Ishikawa (cell line): Measurements from ENCODE around the gene DPP4.

Source experiments
- CEBPB ChIP-seq: IDR thresholded peaks from 2 replicates; pipeline ENCODE4 v1.6.1; 2012
- CREB1 ChIP-seq: IDR thresholded peaks from 2 replicates; pipeline ENCODE4 v1.6.1; 2012; ENCODE audit warnings: low read depth
- EGR1 ChIP-seq: IDR thresholded peaks from 2 replicates; pipeline ENCODE4 v1.6.1; 2012
- EP300 ChIP-seq: IDR thresholded peaks from 2 replicates; pipeline ENCODE4 v1.6.1; 2012; ENCODE audit warnings: borderline replicate concordance
- FOXM1 ChIP-seq: IDR thresholded peaks from 2 replicates; pipeline ENCODE4 v1.6.1; 2012; ENCODE audit warnings: low read depth, borderline replicate concordance
- NFIC ChIP-seq: IDR thresholded peaks from 2 replicates; pipeline ENCODE4 v1.6.1; 2012
- RAD21 ChIP-seq: IDR thresholded peaks from 2 replicates; pipeline ENCODE4 v1.6.1; 2012; ENCODE audit warnings: low read depth
- TAF1 ChIP-seq: IDR thresholded peaks from 2 replicates; pipeline ENCODE4 v1.6.1; 2012; ENCODE audit warnings: low read depth, mild to moderate bottlenecking
- TCF12 ChIP-seq: IDR thresholded peaks from 2 replicates; pipeline ENCODE4 v1.6.1; 2012; ENCODE audit warnings: low read depth
- TEAD4 ChIP-seq: IDR thresholded peaks from 2 replicates; pipeline ENCODE4 v1.6.1; 2012
- YY1 ChIP-seq: IDR thresholded peaks from 2 replicates; pipeline ENCODE4 v1.6.1; 2012; ENCODE audit warnings: low read depth
- ZBTB7A ChIP-seq: IDR thresholded peaks from 2 replicates; pipeline ENCODE4 v1.6.1; 2012; ENCODE audit warnings: low read depth
- TF ChIP-seq, protein P1 (sequence below): IDR thresholded peaks from 2 replicates; pipeline ENCODE4 v1.6.1; 2012
- TF ChIP-seq, protein P2 (sequence below): IDR thresholded peaks from 2 replicates; pipeline ENCODE4 v1.6.1; 2012
- TF ChIP-seq, protein P3 (sequence below): IDR thresholded peaks from 2 replicates; pipeline ENCODE4 v1.6.1; 2012; ENCODE audit warnings: low read depth, mild to moderate bottlenecking

DPP4 gene

DNA sequence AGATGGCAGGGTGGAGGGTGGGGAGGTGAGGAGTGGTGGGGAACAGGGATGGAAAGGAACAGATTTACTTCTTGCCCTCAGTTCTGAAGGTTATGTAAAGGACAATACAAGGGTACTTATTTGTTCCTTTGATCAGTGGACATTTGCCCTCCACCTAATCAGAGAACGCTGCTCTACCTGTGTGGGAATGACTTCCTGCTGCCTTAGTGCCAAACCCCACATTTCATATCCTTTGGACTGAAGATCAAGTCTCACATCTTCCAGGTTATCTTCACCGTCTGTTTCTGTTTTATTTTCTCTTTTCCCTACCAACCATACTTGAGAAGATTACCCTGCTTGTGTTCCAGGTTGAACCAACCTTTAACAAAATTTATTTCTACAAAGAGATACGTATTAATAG lies 8.7 kb upstream of the DPP4 start:
- TF ChIP-seq TAF1: no peak

DNA sequence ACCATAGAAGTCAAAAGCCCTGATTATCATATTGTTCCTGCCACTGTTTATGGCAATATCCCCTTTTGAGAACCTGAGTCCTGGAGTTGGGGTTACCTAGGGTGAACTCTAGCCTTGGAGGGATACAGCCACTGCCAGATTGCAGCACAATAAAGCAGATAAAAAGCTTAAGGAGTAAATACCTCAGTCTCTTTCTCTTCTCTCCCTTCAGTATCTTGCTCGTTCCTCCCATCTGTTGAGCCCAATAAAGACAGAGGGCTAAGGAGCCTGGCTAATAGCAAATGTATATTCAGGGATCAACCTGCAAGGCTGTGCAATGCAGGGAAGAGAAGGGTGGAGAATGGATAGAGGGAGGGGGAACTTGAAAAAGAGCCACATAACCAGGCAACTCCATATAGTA lies 8.0 kb upstream of the DPP4 start:
- TF ChIP-seq, protein P1, sequence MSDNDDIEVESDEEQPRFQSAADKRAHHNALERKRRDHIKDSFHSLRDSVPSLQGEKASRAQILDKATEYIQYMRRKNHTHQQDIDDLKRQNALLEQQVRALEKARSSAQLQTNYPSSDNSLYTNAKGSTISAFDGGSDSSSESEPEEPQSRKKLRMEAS: no peak
- TF ChIP-seq, protein P2, sequence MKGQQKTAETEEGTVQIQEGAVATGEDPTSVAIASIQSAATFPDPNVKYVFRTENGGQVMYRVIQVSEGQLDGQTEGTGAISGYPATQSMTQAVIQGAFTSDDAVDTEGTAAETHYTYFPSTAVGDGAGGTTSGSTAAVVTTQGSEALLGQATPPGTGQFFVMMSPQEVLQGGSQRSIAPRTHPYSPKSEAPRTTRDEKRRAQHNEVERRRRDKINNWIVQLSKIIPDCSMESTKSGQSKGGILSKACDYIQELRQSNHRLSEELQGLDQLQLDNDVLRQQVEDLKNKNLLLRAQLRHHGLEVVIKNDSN: no peak
- TF ChIP-seq CREB1: no peak
- no peak for TF ChIP-seq FOXM1
- no peak for TF ChIP-seq EGR1
- TF ChIP-seq EP300: no peak
- no peak for TF ChIP-seq ZBTB7A
- TF ChIP-seq, protein P3, sequence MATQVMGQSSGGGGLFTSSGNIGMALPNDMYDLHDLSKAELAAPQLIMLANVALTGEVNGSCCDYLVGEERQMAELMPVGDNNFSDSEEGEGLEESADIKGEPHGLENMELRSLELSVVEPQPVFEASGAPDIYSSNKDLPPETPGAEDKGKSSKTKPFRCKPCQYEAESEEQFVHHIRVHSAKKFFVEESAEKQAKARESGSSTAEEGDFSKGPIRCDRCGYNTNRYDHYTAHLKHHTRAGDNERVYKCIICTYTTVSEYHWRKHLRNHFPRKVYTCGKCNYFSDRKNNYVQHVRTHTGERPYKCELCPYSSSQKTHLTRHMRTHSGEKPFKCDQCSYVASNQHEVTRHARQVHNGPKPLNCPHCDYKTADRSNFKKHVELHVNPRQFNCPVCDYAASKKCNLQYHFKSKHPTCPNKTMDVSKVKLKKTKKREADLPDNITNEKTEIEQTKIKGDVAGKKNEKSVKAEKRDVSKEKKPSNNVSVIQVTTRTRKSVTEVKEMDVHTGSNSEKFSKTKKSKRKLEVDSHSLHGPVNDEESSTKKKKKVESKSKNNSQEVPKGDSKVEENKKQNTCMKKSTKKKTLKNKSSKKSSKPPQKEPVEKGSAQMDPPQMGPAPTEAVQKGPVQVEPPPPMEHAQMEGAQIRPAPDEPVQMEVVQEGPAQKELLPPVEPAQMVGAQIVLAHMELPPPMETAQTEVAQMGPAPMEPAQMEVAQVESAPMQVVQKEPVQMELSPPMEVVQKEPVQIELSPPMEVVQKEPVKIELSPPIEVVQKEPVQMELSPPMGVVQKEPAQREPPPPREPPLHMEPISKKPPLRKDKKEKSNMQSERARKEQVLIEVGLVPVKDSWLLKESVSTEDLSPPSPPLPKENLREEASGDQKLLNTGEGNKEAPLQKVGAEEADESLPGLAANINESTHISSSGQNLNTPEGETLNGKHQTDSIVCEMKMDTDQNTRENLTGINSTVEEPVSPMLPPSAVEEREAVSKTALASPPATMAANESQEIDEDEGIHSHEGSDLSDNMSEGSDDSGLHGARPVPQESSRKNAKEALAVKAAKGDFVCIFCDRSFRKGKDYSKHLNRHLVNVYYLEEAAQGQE: no peak
- no peak for TF ChIP-seq CEBPB
- no peak for TF ChIP-seq TEAD4
- no peak for TF ChIP-seq RAD21
- TF ChIP-seq NFIC: no peak
- TF ChIP-seq TAF1: no peak
- no peak for TF ChIP-seq TCF12
- no peak for TF ChIP-seq YY1

DNA sequence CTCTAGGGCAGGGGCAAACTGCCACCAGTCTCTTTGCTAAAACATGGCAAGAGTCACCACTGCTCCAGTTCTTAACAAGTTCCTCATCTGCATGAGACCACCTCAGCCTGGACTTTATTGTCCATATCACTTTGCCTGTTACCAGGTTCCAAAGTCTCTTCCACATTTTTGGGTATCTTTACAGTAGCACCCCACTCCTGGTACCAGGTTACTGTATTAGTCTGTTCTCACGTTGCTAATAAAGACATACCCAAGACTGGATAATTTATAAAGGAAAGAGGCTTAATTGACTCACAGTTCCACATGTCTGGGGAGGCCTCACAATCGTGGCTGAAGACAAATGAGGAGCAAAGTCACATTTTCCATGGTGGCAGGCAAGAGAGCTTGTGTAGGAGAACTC lies 5.5 kb upstream of the DPP4 start:
- TF ChIP-seq, protein P2: no peak
- TF ChIP-seq RAD21 (no peak), EGR1 (no peak), TAF1 (no peak), ZBTB7A (no peak), FOXM1 (no peak), TEAD4 (no peak), TCF12 (no peak), NFIC (no peak), EP300 (no peak), CEBPB (no peak)

DNA sequence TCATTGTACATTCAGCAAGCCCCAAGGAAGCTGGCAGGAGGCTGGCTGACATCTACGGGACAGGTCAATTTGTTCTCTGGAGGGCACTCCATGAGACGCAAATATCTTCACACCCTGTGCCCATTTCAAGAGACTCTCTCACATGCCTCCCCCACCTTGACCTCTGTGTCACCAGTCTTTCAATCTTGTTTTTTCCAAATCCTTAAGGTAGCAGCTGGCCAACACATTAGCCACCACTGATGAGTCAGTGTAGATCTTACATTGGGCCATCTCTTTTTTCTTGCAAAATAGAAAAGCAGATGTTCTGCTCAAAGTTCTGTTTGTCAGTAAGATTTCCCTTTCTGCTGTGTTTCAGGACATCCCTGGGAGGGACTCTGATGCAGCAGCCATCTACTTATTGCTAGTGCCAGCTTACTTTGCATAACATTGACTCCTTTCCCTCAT lies 1.7 kb upstream of the DPP4 start:
- TF ChIP-seq FOXM1 (no peak), EGR1 (no peak), RAD21 (no peak), TEAD4 (no peak), ZBTB7A (no peak), TCF12 (no peak)

DNA sequence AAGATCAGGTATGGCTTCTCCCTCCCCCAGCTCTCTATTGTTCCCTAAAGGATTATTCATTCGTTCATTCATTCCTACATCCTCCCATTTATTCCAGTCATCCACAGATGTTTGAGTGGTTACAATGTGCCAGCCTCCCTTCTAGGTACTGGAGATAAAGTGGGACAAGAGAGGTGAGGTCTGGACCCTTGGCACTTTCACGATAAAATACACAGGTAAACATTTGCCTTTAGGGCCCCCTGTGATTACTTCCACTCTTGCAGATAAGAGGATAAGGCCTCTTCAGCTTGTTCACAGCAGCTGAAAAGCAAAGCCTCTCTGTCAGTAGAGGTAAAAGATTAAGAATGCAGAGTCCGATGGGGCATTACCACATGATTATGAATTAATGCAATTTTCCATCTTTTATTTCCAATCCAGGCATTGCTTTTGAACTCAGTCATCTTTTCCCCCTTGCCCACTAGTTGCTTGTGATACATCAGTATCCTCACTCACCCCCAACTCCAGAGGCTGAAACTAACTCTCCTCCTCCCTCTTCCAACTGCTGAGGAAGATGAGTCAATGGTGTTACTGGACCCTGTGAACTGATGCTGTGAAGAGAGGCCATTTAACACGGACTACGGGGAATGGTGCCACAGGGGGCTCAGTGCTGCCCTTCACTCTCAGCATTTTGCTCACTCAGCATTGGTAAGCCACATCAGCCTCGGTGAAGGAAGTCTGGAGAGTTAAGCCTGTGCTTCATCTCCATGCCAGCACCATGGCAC lies 1.1 kb upstream of the DPP4 start:
- TF ChIP-seq EP300 (no peak), NFIC (no peak), YY1 (no peak), TCF12 (no peak), RAD21 (no peak), TEAD4 (no peak), EGR1 (no peak), TAF1 (no peak), CEBPB (no peak), CREB1 (no peak), ZBTB7A (no peak), FOXM1 (no peak)
- TF ChIP-seq, protein P3: no peak
- TF ChIP-seq, protein P2: no peak
- TF ChIP-seq, protein P1: no peak

DNA sequence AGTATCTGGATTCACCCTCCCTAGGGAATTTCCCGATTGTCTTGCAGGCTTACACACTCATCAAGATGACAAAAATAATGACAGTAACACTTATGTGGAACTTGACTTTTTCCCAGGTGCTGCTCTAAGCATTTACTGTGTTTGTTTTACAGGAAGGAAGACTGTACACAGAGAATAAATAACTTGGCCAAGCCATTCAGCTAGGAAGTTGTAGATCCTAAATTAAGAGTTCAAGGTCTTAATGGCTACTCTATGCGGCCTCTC lies 549 bp upstream of the DPP4 start:
- TF ChIP-seq EP300 (no peak), TAF1 (no peak), EGR1 (no peak), RAD21 (no peak), CEBPB (no peak), TEAD4 (no peak)
- TF ChIP-seq, protein P2: no peak
